Tibial nerve (tissue), 4 donors: ENCODE data around the gene SVIL.

ENCODE experiments used
- CTCF ChIP-seq, 5 experiments: fragments of 200-600 bp in 3 of 5; fragments of 450-650 bp in 2 of 5; sonication (generic) in 3 of 5; IDR thresholded peaks; one replicate each; pipeline ENCODE4 v1.5.1; 2016 to 2019; ENCODE audit warnings: antibody characterized with exemption in 5 of 5, mild to moderate bottlenecking in 3 of 5, moderate library complexity in 2 of 5
- EP300 ChIP-seq, 2 donors: sonication (generic); formaldehyde crosslinking; IDR thresholded peaks; one replicate each; pipeline ENCODE4 v1.6.1; 2017; ENCODE audit warnings: antibody characterized with exemption in 2 of 2, mild to moderate bottlenecking in 1 of 2
- POLR2A ChIP-seq, 2 donors: fragments of 450-650 bp; IDR thresholded peaks; one replicate each; pipeline ENCODE4 v1.6.1; 2017; ENCODE audit warnings: antibody characterized with exemption in 2 of 2, mild to moderate bottlenecking in 2 of 2, moderate library complexity in 2 of 2

- no peak for TF ChIP-seq CTCF (IDR thresholded peaks at IDR 0.05)
- no peak for TF ChIP-seq EP300 (IDR thresholded peaks at IDR 0.05)
- no peak for TF ChIP-seq POLR2A (IDR thresholded peaks at IDR 0.05)
Measured at GRCh38 chr10:29676732-29677131, 42.0 kb upstream of the SVIL start.
